HEK293 (cell line): ENCODE data around the gene LIME1.

Experiments used
- CTCF ChIA-PET: fragments of 350-600 bp; formaldehyde crosslinking; extraction: SDS; loops from one replicate; lab custom pipeline; 2021; ENCODE audit warnings: antibody characterized with exemption; lab: Yijun Ruan, JAX
- POLR2A ChIA-PET: fragments of 300-600 bp; formaldehyde crosslinking; extraction: SDS; loops from one replicate; lab custom pipeline; 2020; ENCODE audit warnings: antibody characterized with exemption, inconsistent platforms; lab: Yijun Ruan, JAX
- H3K27ac ChIP-seq: fragments of 200-500 bp; sonication (Bioruptor generic); 2 replicates; pipeline ENCODE4 v1.5.1; 2014; ENCODE audit warnings: low read depth, low read length, control low read depth, inconsistent platforms; ENCODE audit errors: extremely low read depth
- H3K36me3 ChIP-seq, 2 experiments: fragments of 200-500 bp in 1 of 2; sonication (Bioruptor generic) in 1 of 2; 1 replicate in 1 of 2; 2 replicates in 1 of 2; pipeline ENCODE4 v1.5.1; 2014 to 2017; ENCODE audit warnings: inconsistent platforms in 2 of 2, low read length in 2 of 2; ENCODE audit not compliant: control insufficient read depth in 2 of 2, insufficient read depth in 1 of 2
- H3K4me1 ChIP-seq: fragments of 200-500 bp; sonication (Bioruptor generic); 2 replicates; pipeline ENCODE4 v1.5.1; 2014; ENCODE audit warnings: mild to moderate bottlenecking, low read length, inconsistent platforms; ENCODE audit not compliant: control insufficient read depth, insufficient read depth
- H3K4me3 ChIP-seq: 2 replicates; pipeline ENCODE4 v1.5.1; 2011; ENCODE audit warnings: low read depth, mild to moderate bottlenecking, control low read depth, low read length, moderate library complexity
- H3K9me3 ChIP-seq: fragments of 200-500 bp; sonication (Bioruptor generic); 2 replicates; pipeline ENCODE4 v1.5.1; 2014; ENCODE audit warnings: low read depth, low read length, inconsistent platforms; ENCODE audit not compliant: control insufficient read depth, insufficient read depth
- FEZF1 ChIP-seq: fragments of 450-650 bp; formaldehyde crosslinking; IDR thresholded peaks from 2 replicates; pipeline ENCODE4 v1.5.1; 2016; ENCODE audit warnings: missing biosample characterization, missing genetic modification characterization
- GLIS2 ChIP-seq: fragments of 450-650 bp; formaldehyde crosslinking; IDR thresholded peaks from 2 replicates; pipeline ENCODE4 v1.5.1; 2016; ENCODE audit warnings: missing biosample characterization, missing genetic modification characterization
- KLF9 ChIP-seq: fragments of 450-650 bp; formaldehyde crosslinking; IDR thresholded peaks from 2 replicates; pipeline ENCODE4 v1.5.1; 2016; ENCODE audit warnings: missing biosample characterization, missing genetic modification characterization, low read depth
- SALL2 ChIP-seq: fragments of 450-650 bp; formaldehyde crosslinking; IDR thresholded peaks from 2 replicates; pipeline ENCODE4 v1.5.0; 2017; ENCODE audit warnings: missing biosample characterization, mild to moderate bottlenecking, missing genetic modification characterization, borderline replicate concordance
- SP3 ChIP-seq: fragments of 450-650 bp; formaldehyde crosslinking; IDR thresholded peaks from 2 replicates; pipeline ENCODE4 v1.5.1; 2016; ENCODE audit warnings: missing biosample characterization, missing genetic modification characterization
- ZFHX2 ChIP-seq: fragments of 450-650 bp; formaldehyde crosslinking; conservative IDR thresholded peaks from 2 replicates; pipeline ENCODE4 v1.5.1; 2016; ENCODE audit warnings: missing biosample characterization, missing genetic modification characterization
- ZFP69B ChIP-seq: fragments of 450-650 bp; formaldehyde crosslinking; IDR thresholded peaks from 2 replicates; pipeline ENCODE4 v1.5.1; 2016; ENCODE audit warnings: missing biosample characterization, missing genetic modification characterization
- ZNF133 ChIP-seq: fragments of 450-650 bp; formaldehyde crosslinking; IDR thresholded peaks from 2 replicates; pipeline ENCODE4 v1.5.1; 2016; ENCODE audit warnings: missing biosample characterization, missing genetic modification characterization
- ZNF175 ChIP-seq: fragments of 450-650 bp; formaldehyde crosslinking; IDR thresholded peaks from 2 replicates; pipeline ENCODE4 v1.5.1; 2016; ENCODE audit warnings: missing biosample characterization, missing genetic modification characterization
- ZNF184 ChIP-seq: fragments of 450-650 bp; IDR thresholded peaks from 2 replicates; pipeline ENCODE4 v1.5.1; 2018; ENCODE audit warnings: missing biosample characterization, mild to moderate bottlenecking, missing genetic modification characterization
- ZNF2 ChIP-seq: fragments of 450-650 bp; formaldehyde crosslinking; IDR thresholded peaks from 2 replicates; pipeline ENCODE4 v1.5.1; 2016; ENCODE audit warnings: missing biosample characterization, missing genetic modification characterization
- ZNF311 ChIP-seq: fragments of 450-650 bp; formaldehyde crosslinking; IDR thresholded peaks from 2 replicates; pipeline ENCODE4 v1.5.1; 2017; ENCODE audit warnings: missing biosample characterization, missing genetic modification characterization, borderline replicate concordance
- ZNF514 ChIP-seq: fragments of 450-650 bp; formaldehyde crosslinking; IDR thresholded peaks from 2 replicates; pipeline ENCODE4 v1.5.1; 2016; ENCODE audit warnings: missing biosample characterization, missing genetic modification characterization
- ZNF585B ChIP-seq: fragments of 450-650 bp; formaldehyde crosslinking; IDR thresholded peaks from 2 replicates; pipeline ENCODE4 v1.5.1; 2016; ENCODE audit warnings: missing biosample characterization, missing genetic modification characterization
- ZNF629 ChIP-seq: fragments of 450-650 bp; formaldehyde crosslinking; IDR thresholded peaks from 2 replicates; pipeline ENCODE4 v1.5.1; 2017; ENCODE audit warnings: missing biosample characterization, missing genetic modification characterization
- ZNF664 ChIP-seq: fragments of 450-650 bp; formaldehyde crosslinking; IDR thresholded peaks from 2 replicates; pipeline ENCODE4 v1.5.1; 2016; ENCODE audit warnings: missing biosample characterization, missing genetic modification characterization
- ZSCAN23 ChIP-seq: fragments of 450-650 bp; formaldehyde crosslinking; IDR thresholded peaks from 2 replicates; pipeline ENCODE4 v1.5.1; 2016; ENCODE audit warnings: missing biosample characterization, missing genetic modification characterization
- TF ChIP-seq, protein P1 (sequence below): fragments of 450-650 bp; formaldehyde crosslinking; IDR thresholded peaks from 2 replicates; pipeline ENCODE4 v1.5.1; 2017; ENCODE audit warnings: missing biosample characterization, missing genetic modification characterization
- TF ChIP-seq, protein P2 (sequence below): fragments of 450-650 bp; formaldehyde crosslinking; IDR thresholded peaks from 2 replicates; pipeline ENCODE4 v1.5.1; 2016; ENCODE audit warnings: missing biosample characterization, missing genetic modification characterization
- TF ChIP-seq, protein P3 (sequence below): fragments of 450-650 bp; formaldehyde crosslinking; IDR thresholded peaks from 2 replicates; pipeline ENCODE4 v1.5.1; 2017; ENCODE audit warnings: missing biosample characterization, missing genetic modification characterization
- TF ChIP-seq, protein P4 (sequence below): fragments of 450-650 bp; formaldehyde crosslinking; IDR thresholded peaks from 2 replicates; pipeline ENCODE4 v1.5.1; 2016; ENCODE audit warnings: missing biosample characterization, missing genetic modification characterization
- TF ChIP-seq, protein P5 (sequence below): fragments of 450-650 bp; formaldehyde crosslinking; IDR thresholded peaks from 2 replicates; pipeline ENCODE4; 2016; ENCODE audit warnings: missing biosample characterization, missing genetic modification characterization

LIME1 gene

DNA sequence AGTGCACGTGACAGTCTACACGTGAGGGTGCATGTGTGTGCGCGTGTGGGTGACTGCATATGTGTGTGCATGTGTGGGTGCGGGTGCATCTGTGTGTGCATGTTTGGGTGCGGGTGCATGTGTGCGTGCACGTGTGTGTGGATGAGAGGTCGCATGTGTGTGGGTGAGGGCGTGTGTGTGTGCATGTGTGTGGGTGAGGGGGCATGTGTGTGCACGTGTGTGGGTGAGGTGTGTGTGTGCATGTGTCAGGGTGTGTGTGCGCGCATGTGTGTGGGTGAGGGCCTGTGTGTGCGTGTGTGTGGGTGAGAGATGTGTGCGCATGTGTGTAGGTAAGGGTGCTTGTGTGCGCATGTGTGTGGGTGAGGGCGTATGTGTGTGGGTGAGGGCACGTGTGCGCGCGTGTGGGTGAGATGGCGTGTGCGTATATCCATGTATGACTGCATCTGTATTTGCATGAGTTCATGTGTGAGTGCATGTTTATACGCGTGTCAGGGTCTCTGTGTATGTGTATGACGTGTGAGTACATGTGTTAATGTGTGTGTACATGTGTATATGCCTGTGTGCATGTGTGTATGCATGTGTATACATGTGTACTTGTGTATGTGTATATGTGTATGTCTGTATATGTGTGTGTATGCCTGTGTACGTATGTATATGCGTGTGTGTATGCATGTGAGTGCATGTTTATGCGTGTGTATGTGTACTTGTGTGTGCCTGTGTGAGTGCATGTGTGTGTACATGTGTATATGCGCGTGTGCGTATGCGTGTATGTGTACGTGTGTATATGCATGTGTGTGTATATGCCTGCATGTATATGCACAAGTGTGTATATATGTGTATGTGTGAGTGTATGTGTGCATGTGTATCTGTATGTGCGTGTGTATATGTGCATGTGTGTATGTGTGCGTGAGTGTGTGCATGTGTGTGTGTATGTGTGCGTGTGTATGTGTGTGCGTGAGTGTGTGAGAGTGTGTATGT, 4.1 kb upstream of the LIME1 start (continued):
- TF ChIP-seq, protein P1, sequence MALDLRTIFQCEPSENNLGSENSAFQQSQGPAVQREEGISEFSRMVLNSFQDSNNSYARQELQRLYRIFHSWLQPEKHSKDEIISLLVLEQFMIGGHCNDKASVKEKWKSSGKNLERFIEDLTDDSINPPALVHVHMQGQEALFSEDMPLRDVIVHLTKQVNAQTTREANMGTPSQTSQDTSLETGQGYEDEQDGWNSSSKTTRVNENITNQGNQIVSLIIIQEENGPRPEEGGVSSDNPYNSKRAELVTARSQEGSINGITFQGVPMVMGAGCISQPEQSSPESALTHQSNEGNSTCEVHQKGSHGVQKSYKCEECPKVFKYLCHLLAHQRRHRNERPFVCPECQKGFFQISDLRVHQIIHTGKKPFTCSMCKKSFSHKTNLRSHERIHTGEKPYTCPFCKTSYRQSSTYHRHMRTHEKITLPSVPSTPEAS (tag by site-specific recombination) = peak; percentile 89; the same call in 1 of the 2 replicates
- TF ChIP-seq, protein P2, sequence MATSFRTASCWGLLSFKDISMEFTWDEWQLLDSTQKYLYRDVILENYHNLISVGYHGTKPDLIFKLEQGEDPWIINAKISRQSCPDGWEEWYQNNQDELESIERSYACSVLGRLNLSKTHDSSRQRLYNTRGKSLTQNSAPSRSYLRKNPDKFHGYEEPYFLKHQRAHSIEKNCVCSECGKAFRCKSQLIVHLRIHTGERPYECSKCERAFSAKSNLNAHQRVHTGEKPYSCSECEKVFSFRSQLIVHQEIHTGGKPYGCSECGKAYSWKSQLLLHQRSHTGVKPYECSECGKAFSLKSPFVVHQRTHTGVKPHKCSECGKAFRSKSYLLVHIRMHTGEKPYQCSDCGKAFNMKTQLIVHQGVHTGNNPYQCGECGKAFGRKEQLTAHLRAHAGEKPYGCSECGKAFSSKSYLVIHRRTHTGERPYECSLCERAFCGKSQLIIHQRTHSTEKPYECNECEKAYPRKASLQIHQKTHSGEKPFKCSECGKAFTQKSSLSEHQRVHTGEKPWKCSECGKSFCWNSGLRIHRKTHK (tag by site-specific recombination) = no peak
- TF ChIP-seq, protein P3, sequence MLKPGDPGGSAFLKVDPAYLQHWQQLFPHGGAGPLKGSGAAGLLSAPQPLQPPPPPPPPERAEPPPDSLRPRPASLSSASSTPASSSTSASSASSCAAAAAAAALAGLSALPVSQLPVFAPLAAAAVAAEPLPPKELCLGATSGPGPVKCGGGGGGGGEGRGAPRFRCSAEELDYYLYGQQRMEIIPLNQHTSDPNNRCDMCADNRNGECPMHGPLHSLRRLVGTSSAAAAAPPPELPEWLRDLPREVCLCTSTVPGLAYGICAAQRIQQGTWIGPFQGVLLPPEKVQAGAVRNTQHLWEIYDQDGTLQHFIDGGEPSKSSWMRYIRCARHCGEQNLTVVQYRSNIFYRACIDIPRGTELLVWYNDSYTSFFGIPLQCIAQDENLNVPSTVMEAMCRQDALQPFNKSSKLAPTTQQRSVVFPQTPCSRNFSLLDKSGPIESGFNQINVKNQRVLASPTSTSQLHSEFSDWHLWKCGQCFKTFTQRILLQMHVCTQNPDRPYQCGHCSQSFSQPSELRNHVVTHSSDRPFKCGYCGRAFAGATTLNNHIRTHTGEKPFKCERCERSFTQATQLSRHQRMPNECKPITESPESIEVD = no peak
- no peak for TF ChIP-seq ZNF175
- no peak for TF ChIP-seq ZNF514 (tag by site-specific recombination)
- peak; percentile 91 for TF ChIP-seq ZFHX2 (tag by site-specific recombination)
- TF ChIP-seq, protein P4, sequence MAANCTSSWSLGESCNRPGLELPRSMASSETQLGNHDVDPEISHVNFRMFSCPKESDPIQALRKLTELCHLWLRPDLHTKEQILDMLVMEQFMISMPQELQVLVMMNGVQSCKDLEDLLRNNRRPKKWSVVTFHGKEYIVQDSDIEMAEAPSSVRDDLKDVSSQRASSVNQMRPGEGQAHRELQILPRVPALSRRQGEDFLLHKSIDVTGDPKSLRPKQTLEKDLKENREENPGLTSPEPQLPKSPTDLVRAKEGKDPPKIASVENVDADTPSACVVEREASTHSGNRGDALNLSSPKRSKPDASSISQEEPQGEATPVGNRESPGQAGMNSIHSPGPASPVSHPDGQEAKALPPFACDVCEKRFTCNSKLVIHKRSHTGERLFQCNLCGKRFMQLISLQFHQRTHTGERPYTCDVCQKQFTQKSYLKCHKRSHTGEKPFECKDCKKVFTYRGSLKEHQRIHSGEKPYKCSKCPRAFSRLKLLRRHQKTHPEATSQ (tag by site-specific recombination) = no peak
- TF ChIP-seq ZNF629 = no peak
- no peak for TF ChIP-seq ZNF184 (tag by site-specific recombination)

DNA sequence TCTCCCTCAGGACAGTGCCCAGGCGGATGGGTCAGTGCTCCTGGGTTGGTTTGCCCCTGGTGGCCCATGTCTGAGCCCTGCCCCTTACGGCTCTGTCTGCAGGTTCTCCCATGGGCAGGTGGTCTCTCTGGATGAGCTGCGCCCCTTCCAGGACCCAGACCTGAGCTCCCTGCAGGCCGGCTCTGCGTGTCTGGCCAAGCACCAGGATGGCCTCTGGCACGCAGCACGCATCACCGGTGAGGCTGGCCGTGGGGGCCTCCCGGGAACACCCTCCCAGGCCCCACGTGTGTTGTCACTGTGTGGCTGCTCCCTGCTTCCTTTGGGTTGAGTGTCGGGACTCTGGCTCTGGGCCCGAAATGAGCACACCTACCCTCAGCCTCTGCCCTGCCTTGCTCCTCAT, 3.3 kb upstream of the LIME1 start:
- H3K36me3 ChIP-seq = peaks cover 0 to 72% of the 10 kb centered on the region in 2 experiments; a peak in 2 of 3 replicates
- H3K4me3 ChIP-seq = no peak overlapping the region
- H3K4me1 ChIP-seq = no peaks in the 10 kb centered on the region
- CTCF ChIA-PET = interaction anchor here (0.8 kb wide), 1 partner anchor 205 kb away, joined by 3 read pairs; no protein-coding TSS in a partner anchor
- POLR2A ChIA-PET = interaction anchor here (0.8 kb wide), 1 partner anchor 102 kb away, joined by 3 read pairs; no protein-coding TSS in a partner anchor
- H3K9me3 ChIP-seq = no peaks in the 10 kb centered on the region
- TF ChIP-seq ZSCAN23 (tag by site-specific recombination) (no peak), GLIS2 (tag by site-specific recombination) (0 out of 2 replicates have a peak, but pooled peaks have one; percentile 16), SALL2 (tag by site-specific recombination) (no peak), ZNF2 (tag by site-specific recombination) (no peak), SP3 (no peak), ZFP69B (tag by site-specific recombination) (no peak)
- H3K27ac ChIP-seq = no peak overlapping the region

DNA sequence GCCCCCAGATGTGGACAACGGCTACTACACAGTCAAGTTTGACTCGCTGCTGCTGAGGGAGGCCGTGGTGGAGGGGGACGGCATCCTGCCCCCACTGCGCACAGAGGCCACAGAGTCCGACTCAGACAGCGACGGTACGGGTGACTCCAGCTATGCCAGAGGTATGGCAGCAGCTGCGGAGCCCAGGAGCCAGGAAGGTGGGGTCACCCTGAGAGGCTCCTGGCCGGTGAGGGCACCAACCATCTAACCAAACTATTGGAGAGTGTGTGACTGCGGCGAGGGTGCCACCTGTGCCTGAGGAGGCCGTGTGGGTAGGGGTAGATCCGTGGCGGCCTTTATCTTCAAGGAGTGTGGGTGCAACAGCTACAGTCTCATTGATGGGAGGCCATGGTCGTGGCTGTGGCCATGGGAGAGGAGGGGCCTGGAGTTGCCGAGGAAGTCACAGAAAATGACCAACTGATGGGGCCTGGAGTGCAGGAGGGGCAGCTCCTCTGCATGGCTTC, 2.8 kb upstream of the LIME1 start:
- Histone ChIP-seq H3K4me3 (no peak overlapping the region), H3K4me1 (no peaks in the 10 kb centered on the region), H3K9me3 (no peaks in the 10 kb centered on the region), H3K36me3 (peaks cover 0 to 72% of the 10 kb centered on the region in 2 experiments; a peak in 2 of 3 replicates), H3K27ac (no peak overlapping the region)
- ChIA-PET CTCF (interaction anchor here (0.5 to 0.8 kb wide), 2 partner anchors 25 to 205 kb away, joined by 3 read pairs; no protein-coding TSS in a partner anchor), POLR2A (interaction anchor here (0.8 kb wide), 1 partner anchor 101 kb away, joined by 3 read pairs; no protein-coding TSS in a partner anchor)
- TF ChIP-seq, protein P5, sequence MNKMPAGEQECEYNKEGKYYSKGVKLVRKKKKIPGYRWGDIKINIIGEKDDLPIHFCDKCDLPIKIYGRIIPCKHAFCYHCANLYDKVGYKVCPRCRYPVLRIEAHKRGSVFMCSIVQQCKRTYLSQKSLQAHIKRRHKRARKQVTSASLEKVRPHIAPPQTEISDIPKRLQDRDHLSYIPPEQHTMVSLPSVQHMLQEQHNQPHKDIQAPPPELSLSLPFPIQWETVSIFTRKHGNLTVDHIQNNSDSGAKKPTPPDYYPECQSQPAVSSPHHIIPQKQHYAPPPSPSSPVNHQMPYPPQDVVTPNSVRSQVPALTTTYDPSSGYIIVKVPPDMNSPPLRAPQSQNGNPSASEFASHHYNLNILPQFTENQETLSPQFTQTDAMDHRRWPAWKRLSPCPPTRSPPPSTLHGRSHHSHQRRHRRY (tag by site-specific recombination) = no peak
- TF ChIP-seq ZNF311 (tag by site-specific recombination) (no peak), ZNF585B (tag by site-specific recombination) (no peak), ZNF184 (tag by site-specific recombination) (no peak), ZNF664 (tag by site-specific recombination) (no peak), KLF9 (no peak), GLIS2 (tag by site-specific recombination) (no peak), ZNF133 (tag by site-specific recombination) (no peak), FEZF1 (tag by site-specific recombination) (no peak)
